Esophagus muscularis mucosa (tissue), 4 donors: ENCODE results near the gene LRP10. TPM values are rescaled to one million over a fixed set of nuclear protein-coding genes. Genes with fewer than 3 reads are reported as not detected.
A peak's percentile ranks its signal among the peaks of the same experiment; 100 is the strongest.

Source experiments
- DNase-seq: peaks from one replicate; pipeline ENCODE4 v3.0.0-alpha.2; 2017; ENCODE audit errors: extremely low spot score
- H3K27ac ChIP-seq, 4 donors: fragments of 200-600 bp; sonication (generic); replicated peaks in 1 of 4; 1 replicate in 3 of 4; 2 replicates in 1 of 4; pipeline ENCODE4 v1.5.1; 2016 to 2019; ENCODE audit warnings: mild to moderate bottlenecking in 1 of 4
- H3K27me3 ChIP-seq, 4 donors: fragments of 200-600 bp; sonication (generic); one replicate each; pipeline versions ENCODE4 v1.5.1 to v1.6.0; 2016 to 2019
- H3K36me3 ChIP-seq, 4 donors: fragments of 200-600 bp; sonication (generic); one replicate each; pipeline ENCODE4 v1.5.1; 2016 to 2019
- H3K4me1 ChIP-seq, 4 donors: fragments of 200-600 bp; sonication (generic); one replicate each; pipeline ENCODE4 v1.5.1; 2016 to 2019
- H3K4me3 ChIP-seq, 4 donors: fragments of 200-600 bp; sonication (generic); 1 replicate in 2 of 4; 2 replicates in 2 of 4; pipeline ENCODE4 v1.5.1; 2016 to 2019; ENCODE audit warnings: mild to moderate bottlenecking in 4 of 4, moderate library complexity in 1 of 4
- H3K9me3 ChIP-seq, 4 donors: fragments of 200-600 bp; sonication (generic); 1 replicate in 3 of 4; 2 replicates in 1 of 4; pipeline ENCODE4 v1.5.1; 2016 to 2019
- CTCF ChIP-seq, 3 experiments: fragments of 200-600 bp in 2 of 3; fragments of 450-650 bp in 1 of 3; sonication (generic) in 2 of 3; IDR thresholded peaks; one replicate each; pipeline ENCODE4 v1.5.1; 2017 to 2019; ENCODE audit warnings: antibody characterized with exemption in 3 of 3, mild to moderate bottlenecking in 2 of 3, moderate library complexity in 1 of 3
- EP300 ChIP-seq: sonication (generic); formaldehyde crosslinking; IDR thresholded peaks from one replicate; pipeline ENCODE4 v1.6.1; 2017; ENCODE audit warnings: antibody characterized with exemption
- POLR2A ChIP-seq: fragments of 450-650 bp; IDR thresholded peaks from one replicate; pipeline ENCODE4 v1.6.1; 2017; ENCODE audit warnings: antibody characterized with exemption, moderate library complexity, mild to moderate bottlenecking, low read depth
- POLR2AphosphoS5 ChIP-seq, 2 donors: sonication (generic); formaldehyde crosslinking; IDR thresholded peaks; one replicate each; pipeline ENCODE4 v1.6.1; 2017; ENCODE audit warnings: antibody characterized with exemption in 2 of 2
- WGBS: methylation state at CpG from one replicate; pipeline ENCODE4 v1.1.5; 2018; 5-methylcytosine and 5-hydroxymethylcytosine counted together
- intact Hi-C: fragments of 100-400 bp; cut with DNase I; formaldehyde crosslinking; loops from one replicate; pipeline ENCODE4 v1.15.1; 2023
- total RNA-seq, 4 donors: library from RNA; depleted of rRNA; stranded (reverse); fragments of >200 nt; gene quantifications; one replicate each; pipeline versions ENCODE4 v1.1.0 to v1.2.1, GENCODE V29; 2016

The LRP10 gene
- total RNA-seq, 4 donors from 2014 or later, result 111 to 279 (median 197) TPM

GRCh38 chr14:22843123-22843925 lies 28.2 kb upstream of the LRP10 start:
- TF ChIP-seq POLR2A (no peak), CTCF (IDR thresholded peaks at IDR 0.05) (no peak), POLR2AphosphoS5 (IDR thresholded peaks at IDR 0.05) (no peak), EP300 (no peak)
- 79% methylated on average over 21 of the region's 21 CpGs for WGBS
- Histone ChIP-seq H3K4me3 (no peak overlapping the region), H3K36me3 (peaks cover 52 to 66% (median 60%) of the 10 kb centered on the region in 4 donors), H3K27ac (peak overlapping the region in 3 of 4 donors; percentile 28 to 97 (median 34)), H3K9me3 (no peaks in the 10 kb centered on the region), H3K27me3 (no peaks in the 10 kb centered on the region), H3K4me1 (peaks cover 37 to 95% (median 90%) of the 10 kb centered on the region in 4 donors)
- DNase-seq, result no peak
- intact Hi-C loops, result no loop called here

- DNase-seq, result no peak
- Histone ChIP-seq H3K4me3 (no peak overlapping the region), H3K36me3 (peaks cover 52 to 66% (median 60%) of the 10 kb centered on the region in 4 donors), H3K27ac (peak overlapping the region in 1 of 4 donors; percentile 22), H3K27me3 (no peaks in the 10 kb centered on the region), H3K4me1 (peaks cover 37 to 95% (median 90%) of the 10 kb centered on the region in 4 donors), H3K9me3 (no peaks in the 10 kb centered on the region)
- intact Hi-C loops, result no loop called here
- WGBS, result 92% methylated on average over 17 of the region's 22 CpGs
- TF ChIP-seq EP300 (no peak), POLR2A (no peak), CTCF (IDR thresholded peaks at IDR 0.05) (no peak)
These were observed 27.1 kb upstream of the LRP10 start for GRCh38 chr14:22844221-22845102.

GRCh38 chr14:22845103-22845394 lies 26.5 kb upstream of the LRP10 start:
- H3K36me3 ChIP-seq, result peaks cover 52 to 65% (median 60%) of the 10 kb centered on the region in 4 donors
- peak overlapping the region in 1 of 4 donors; percentile 22 for H3K27ac ChIP-seq
- 89% methylated on average over 9 of the region's 9 CpGs for WGBS
- no peak overlapping the region for H3K4me3 ChIP-seq
- intact Hi-C loops, result no loop called here
- DNase-seq, result no peak
- peaks cover 40 to 95% (median 90%) of the 10 kb centered on the region in 4 donors for H3K4me1 ChIP-seq
- TF ChIP-seq EP300 (no peak), POLR2AphosphoS5 (IDR thresholded peaks at IDR 0.05) (no peak), POLR2A (no peak), CTCF (IDR thresholded peaks at IDR 0.05) (no peak)
- H3K27me3 ChIP-seq, result no peaks in the 10 kb centered on the region
- H3K9me3 ChIP-seq, result no peaks in the 10 kb centered on the region

GRCh38 chr14:22845821-22846625 lies 25.5 kb upstream of the LRP10 start:
- intact Hi-C loops, result no loop called here
- Histone ChIP-seq H3K36me3 (peaks cover 52 to 62% (median 58%) of the 10 kb centered on the region in 4 donors), H3K27ac (peak overlapping the region; percentile 84 to 93 (median 88)), H3K4me3 (no peak overlapping the region), H3K9me3 (no peaks in the 10 kb centered on the region), H3K4me1 (peaks cover 50 to 95% (median 90%) of the 10 kb centered on the region in 4 donors), H3K27me3 (no peaks in the 10 kb centered on the region)
- WGBS, result 85% methylated on average over 21 of the region's 26 CpGs
- no peak for DNase-seq
- TF ChIP-seq POLR2A (no peak), POLR2AphosphoS5 (IDR thresholded peaks at IDR 0.05) (no peak), CTCF (IDR thresholded peaks at IDR 0.05) (no peak), EP300 (no peak)
